Measurements from ENCODE around the gene FAM53A. TPM values are rescaled to one million over a fixed set of nuclear protein-coding genes. Genes with fewer than 3 reads are reported as not detected.
"Not testable (repeated sequence)": the region's sequence is repeated elsewhere in the genome, so short reads cannot be mapped to it uniquely, and the experiment has no call there.

The FAM53A gene
- total and polyA plus RNA-seq, 7 donors: 0.71 to 1.9 (median 1.3) TPM

DNA sequence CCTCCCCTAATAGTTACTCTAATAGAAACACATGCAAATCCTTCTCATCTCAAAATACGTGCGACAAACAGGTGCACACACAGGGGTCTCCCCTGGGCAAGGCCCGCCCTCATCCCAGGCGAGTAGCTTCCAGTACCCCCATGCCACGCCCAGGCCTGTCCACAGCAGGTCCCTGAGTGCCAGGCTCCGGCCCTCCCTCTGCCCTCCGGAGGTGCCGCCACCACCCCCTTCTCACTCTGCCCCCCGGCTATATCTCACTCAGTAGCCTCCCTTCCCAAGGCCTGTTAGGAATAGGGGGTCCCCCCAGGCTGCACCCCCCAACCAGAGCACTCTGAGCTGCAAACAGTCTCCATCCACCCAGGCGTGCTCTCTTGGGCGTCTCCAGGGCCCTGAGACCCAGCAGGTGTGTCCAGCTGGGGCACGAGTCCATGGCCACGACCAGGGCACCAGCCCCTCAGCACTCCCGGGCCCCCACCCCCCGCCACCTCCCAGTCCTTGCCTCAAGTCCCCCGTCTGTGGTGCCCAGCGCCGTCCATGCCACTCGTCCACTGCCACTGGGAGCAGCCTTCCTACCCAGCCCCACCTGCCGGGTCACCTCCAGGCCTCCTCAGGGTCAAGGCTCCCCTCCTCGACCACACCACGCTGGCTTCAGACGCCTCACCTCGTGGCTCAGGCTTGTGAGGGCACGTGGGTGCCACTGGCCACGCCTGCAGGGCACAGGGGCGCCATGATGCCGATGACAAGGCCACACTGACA is 41.7 kb downstream of the FAM53A start:
- DNase-seq (no peak), ATAC-seq (no peak)
- H3K9me3 ChIP-seq: no peaks in the 10 kb centered on the region
- H3K27ac ChIP-seq: no peak overlapping the region
- no peak overlapping the region for H3K4me3 ChIP-seq
- TF ChIP-seq, protein P1, sequence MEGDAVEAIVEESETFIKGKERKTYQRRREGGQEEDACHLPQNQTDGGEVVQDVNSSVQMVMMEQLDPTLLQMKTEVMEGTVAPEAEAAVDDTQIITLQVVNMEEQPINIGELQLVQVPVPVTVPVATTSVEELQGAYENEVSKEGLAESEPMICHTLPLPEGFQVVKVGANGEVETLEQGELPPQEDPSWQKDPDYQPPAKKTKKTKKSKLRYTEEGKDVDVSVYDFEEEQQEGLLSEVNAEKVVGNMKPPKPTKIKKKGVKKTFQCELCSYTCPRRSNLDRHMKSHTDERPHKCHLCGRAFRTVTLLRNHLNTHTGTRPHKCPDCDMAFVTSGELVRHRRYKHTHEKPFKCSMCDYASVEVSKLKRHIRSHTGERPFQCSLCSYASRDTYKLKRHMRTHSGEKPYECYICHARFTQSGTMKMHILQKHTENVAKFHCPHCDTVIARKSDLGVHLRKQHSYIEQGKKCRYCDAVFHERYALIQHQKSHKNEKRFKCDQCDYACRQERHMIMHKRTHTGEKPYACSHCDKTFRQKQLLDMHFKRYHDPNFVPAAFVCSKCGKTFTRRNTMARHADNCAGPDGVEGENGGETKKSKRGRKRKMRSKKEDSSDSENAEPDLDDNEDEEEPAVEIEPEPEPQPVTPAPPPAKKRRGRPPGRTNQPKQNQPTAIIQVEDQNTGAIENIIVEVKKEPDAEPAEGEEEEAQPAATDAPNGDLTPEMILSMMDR (IDR thresholded peaks at IDR 0.05): no peak
- no peaks in the 10 kb centered on the region for H3K4me1 ChIP-seq
- H3K27me3 ChIP-seq (ENCODE audit: insufficient read depth in 3 of 3, low read length in 2 of 3): peaks cover 0 to 3% (median 0%) of the 10 kb centered on the region in 3 donors
- intact Hi-C loops (cut with DNase I): no loop called here
- H3K36me3 ChIP-seq (ENCODE audit: insufficient read depth in 1 of 2, low read depth in 1 of 2): no peaks in the 10 kb centered on the region
- WGBS, 3 donors: 91 to 94% (median 92%) methylated on average over 28 of the region's 28 CpGs

DNA sequence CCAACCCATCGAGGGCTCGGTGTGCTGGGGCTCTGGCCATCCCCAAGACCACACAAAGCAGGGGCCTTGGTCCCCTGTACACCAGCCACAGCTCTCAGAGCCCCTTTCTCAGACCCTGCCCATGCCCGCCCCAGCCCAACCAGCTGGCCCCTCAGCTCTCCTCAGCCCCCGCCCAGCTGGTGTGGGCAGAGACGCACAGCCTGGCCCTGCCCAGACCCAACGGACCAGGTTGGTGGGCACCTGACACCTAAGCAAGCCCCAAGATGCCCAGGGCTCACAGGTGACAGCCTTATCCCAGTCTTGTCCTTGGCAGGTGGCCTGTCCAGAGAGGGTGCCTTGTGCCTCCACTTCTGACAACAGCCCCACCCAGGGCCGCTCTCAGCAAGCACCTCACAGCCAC is 42.4 kb downstream of the FAM53A start:
- H3K4me3 ChIP-seq: no peak overlapping the region
- TF ChIP-seq, protein P1 (IDR thresholded peaks at IDR 0.05): no peak
- ATAC-seq (no peak), DNase-seq (no peak)
- intact Hi-C loops (cut with DNase I): no loop called here
- H3K27me3 ChIP-seq (ENCODE audit: insufficient read depth in 3 of 3, low read length in 2 of 3): peaks cover 0 to 3% (median 0%) of the 10 kb centered on the region in 3 donors
- H3K4me1 ChIP-seq: no peaks in the 10 kb centered on the region
- no peaks in the 10 kb centered on the region for H3K9me3 ChIP-seq
- no peaks in the 10 kb centered on the region for H3K36me3 ChIP-seq (ENCODE audit: insufficient read depth in 1 of 2, low read depth in 1 of 2)
- H3K27ac ChIP-seq: no peak overlapping the region
- WGBS, 3 donors: 93 to 96% (median 94%) methylated on average over 7 of the region's 7 CpGs

DNA sequence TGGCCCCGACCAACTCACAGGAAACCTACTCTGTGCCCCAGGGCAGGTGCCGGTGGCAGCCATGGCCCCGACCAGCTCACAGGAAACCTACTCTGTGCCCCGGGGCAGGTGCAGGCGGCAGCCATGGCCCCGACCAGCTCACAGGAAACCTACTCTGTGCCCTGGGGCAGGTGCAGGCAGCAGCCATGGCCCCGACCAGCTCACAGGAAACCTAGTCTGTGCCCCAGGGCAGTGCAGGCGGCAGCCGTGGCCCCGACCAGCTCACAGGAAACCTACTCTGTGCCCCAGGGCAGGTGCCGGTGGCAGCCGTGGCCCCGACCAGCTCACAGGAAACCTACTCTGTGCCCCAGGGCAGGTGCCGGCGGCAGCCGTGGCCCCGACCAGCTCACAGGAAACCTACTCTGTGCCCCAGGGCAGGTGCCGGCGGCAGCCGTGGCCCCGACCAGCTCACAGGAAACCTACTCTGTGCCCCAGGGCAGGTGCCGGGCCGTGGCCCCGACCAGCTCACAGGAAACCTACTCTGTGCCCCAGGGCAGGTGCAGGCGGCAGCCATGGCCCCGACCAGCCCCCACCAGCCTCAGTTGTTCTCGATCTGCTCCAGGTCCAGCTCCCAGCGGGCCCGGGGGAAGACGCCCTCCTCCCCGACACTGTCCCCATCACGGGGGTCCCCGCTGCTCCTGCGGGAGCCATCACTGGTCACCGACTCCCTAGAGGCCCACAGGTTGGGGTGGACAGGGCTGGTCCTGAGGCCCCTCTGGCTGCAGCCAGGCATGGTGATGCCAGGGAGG is 43.2 kb downstream of the FAM53A start:
- intact Hi-C loops (cut with DNase I); H3K4me3 ChIP-seq; H3K9me3 ChIP-seq; ATAC-seq; H3K27me3 ChIP-seq (ENCODE audit: insufficient read depth in 3 of 3, low read length in 2 of 3); H3K36me3 ChIP-seq (ENCODE audit: insufficient read depth in 1 of 2, low read depth in 1 of 2); H3K27ac ChIP-seq; H3K4me1 ChIP-seq; DNase-seq: not testable (repeated sequence)
- WGBS, 3 donors: 92 to 96% (median 94%) methylated on average over 20 to 35 of the region's 35 CpGs

DNA sequence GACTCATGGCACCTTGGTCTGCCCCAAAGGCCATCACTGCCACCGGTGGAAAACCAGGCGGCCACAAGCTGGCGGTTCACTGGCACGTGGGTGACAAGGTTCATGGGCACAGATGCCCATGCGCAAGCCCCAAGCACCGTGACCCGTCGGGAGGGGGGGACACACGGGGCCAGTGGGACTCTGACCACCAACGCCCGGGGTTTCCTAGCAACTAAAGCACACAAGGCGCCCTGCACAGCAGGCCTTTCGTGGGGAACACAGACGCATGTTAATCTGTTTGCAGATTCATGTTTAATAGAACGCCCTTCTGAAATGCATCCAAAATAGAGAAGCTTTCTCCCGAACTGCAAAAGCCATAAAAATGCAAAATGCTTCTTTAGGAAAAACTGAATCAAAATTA is 43.9 kb downstream of the FAM53A start:
- ATAC-seq (no peak), DNase-seq (no peak)
- Histone ChIP-seq H3K27ac (no peak overlapping the region), H3K4me3 (no peak overlapping the region), H3K36me3 (ENCODE audit: insufficient read depth in 1 of 2, low read depth in 1 of 2) (no peaks in the 10 kb centered on the region), H3K27me3 (ENCODE audit: insufficient read depth in 3 of 3, low read length in 2 of 3) (peaks cover 0 to 3% (median 0%) of the 10 kb centered on the region in 3 donors), H3K4me1 (no peaks in the 10 kb centered on the region), H3K9me3 (no peaks in the 10 kb centered on the region)
- TF ChIP-seq, protein P1 (IDR thresholded peaks at IDR 0.05): no peak
- intact Hi-C loops (cut with DNase I): no loop called here
- 77 to 80% (median 79%) methylated on average over 16 of the region's 16 CpGs for WGBS, 3 donors

DNA sequence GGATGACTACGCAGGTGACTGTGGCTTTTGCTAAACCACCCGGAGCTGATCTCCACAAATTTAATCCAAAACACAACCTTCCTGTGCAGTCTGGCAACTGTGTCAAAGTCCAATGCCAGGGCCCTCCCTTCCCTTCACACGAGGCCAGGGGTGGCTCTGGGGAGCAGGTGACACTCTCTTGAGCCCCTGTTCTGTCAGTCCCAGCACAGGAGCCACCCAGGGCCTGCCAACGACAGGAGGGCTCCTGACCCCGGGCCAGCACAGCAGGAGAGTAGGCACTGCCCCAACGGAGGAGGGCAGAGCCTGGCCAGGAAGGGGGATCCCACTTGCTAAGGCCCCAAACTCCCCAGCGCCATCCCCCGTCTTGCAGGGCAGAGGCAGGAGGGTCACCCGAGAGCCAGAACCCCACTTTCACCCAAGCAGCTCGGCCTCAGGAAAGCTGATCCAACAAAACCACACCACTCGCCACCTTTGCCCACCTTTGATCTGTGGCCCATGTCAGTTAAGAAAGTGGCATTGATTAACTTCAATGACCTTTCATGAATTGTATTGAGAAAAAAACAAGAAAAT is 44.7 kb downstream of the FAM53A start:
- TF ChIP-seq, protein P1 (IDR thresholded peaks at IDR 0.05): no peak
- no peaks in the 10 kb centered on the region for H3K36me3 ChIP-seq (ENCODE audit: insufficient read depth in 1 of 2, low read depth in 1 of 2)
- intact Hi-C loops (cut with DNase I): loop anchor here in 1 of 2 donors (10.0 kb wide), 1 partner anchor 505 kb away; no protein-coding TSS in a partner anchor
- DNase-seq (no peak), ATAC-seq (no peak)
- no peak overlapping the region for H3K27ac ChIP-seq
- 74 to 77% (median 75%) methylated on average over 11 of the region's 11 CpGs for whole genome bisulfite sequencing, 3 donors
- no peak overlapping the region for H3K4me3 ChIP-seq
- H3K4me1 ChIP-seq: no peaks in the 10 kb centered on the region
- no peaks in the 10 kb centered on the region for H3K9me3 ChIP-seq
- peaks cover 0 to 3% (median 0%) of the 10 kb centered on the region in 3 donors for H3K27me3 ChIP-seq (ENCODE audit: insufficient read depth in 3 of 3, low read length in 2 of 3)

All from psoas muscle (tissue), 8 donors.